Measurements from ENCODE around the gene RERE. TPM values are rescaled to one million over a fixed set of nuclear protein-coding genes. Genes with fewer than 3 reads are reported as not detected.

Gene RERE
- total and polyA plus RNA-seq, 2 donors (not counting 3 experiments of a cell fraction or from before 2014, with no cell fraction given) = 14.1 to 113 TPM

DNA sequence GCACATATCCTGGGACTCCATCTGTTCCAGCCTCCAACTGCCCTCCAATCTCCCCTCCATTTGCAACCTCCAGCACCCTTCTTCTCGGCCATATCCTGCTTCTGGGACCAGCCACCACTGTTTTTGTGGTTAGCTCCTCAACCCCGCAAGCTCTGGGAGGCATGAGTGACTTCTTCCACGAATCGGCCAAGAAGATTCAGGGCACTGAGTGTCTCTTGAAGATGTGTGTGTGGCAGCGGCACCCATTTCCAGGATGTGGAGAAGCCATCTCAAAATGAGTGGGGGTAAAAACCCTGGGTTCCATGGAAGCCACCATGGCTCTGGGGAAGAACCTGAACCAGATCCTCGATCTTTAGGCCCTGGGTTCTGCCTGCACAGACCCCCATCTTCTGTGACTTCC lies 304.9 kb downstream of the RERE start:
- CTCF ChIA-PET = interaction anchor here (1.7 kb wide), 1 partner anchor 30 kb away, joined by 4 read pairs; no protein-coding TSS in a partner anchor
- Histone ChIP-seq H3K4me2 (ENCODE audit: insufficient read depth, low read length) (no peak overlapping the region), H2AFZ (ENCODE audit: low read depth, low read length) (no peak overlapping the region), H3K9me3 (replicated peaks; ENCODE audit: control insufficient read depth, insufficient read depth, low read length) (no peaks in the 10 kb centered on the region), H3K79me2 (ENCODE audit: control insufficient read depth, insufficient read depth, low read length) (no peaks in the 10 kb centered on the region), H3K27me3 (ENCODE audit: control insufficient read depth in 2 of 2, insufficient read depth in 2 of 2, low read length in 2 of 2) (no peaks in the 10 kb centered on the region), H3K36me3 (ENCODE audit: control insufficient read depth in 2 of 2, extremely low read depth in 1 of 2, insufficient read depth in 2 of 2, low read length in 2 of 2) (peaks cover 0 to 3% of the 10 kb centered on the region in 2 experiments), H4K20me1 (replicated peaks; ENCODE audit: control insufficient read depth, extremely low read depth, insufficient read depth, low read length) (no peaks in the 10 kb centered on the region), H3K4me3 (replicated peaks in 1 of 3; ENCODE audit: insufficient read depth in 1 of 3, low read depth in 1 of 3, low read length in 3 of 3) (no peak overlapping the region), H3K9ac (replicated peaks; ENCODE audit: extremely low read depth, insufficient read depth, low read length) (no peak overlapping the region), H3K9me1 (replicated peaks; ENCODE audit: control insufficient read depth, extremely low read depth, insufficient read depth, low read length) (no peaks in the 10 kb centered on the region), H3K27ac (ENCODE audit: insufficient read depth, low read depth, low read length) (no peak overlapping the region), H3K4me1 (ENCODE audit: control insufficient read depth, extremely low read depth, insufficient read depth, low read length) (no peaks in the 10 kb centered on the region)
- DNase-seq (ENCODE audit: low read depth, low spot score) (no peak), FAIRE-seq (no peak)
- no TSS peak for BruUV-seq (replicated peaks)
- dilution Hi-C loops (cut with MboI; ENCODE audit: extremely low pct_ligation_motif_present, low sequenced_read_pairs) (no loop called here), intact Hi-C loops (cut with micrococcal nuclease) (no loop called here)
- POLR2A ChIA-PET = no interaction called here
- TF ChIP-seq POLR2AphosphoS5 (IDR thresholded peaks at IDR 0.05; ENCODE audit: insufficient read depth, low read depth, low read length) (no peak), GATA2 (IDR thresholded peaks at IDR 0.05; ENCODE audit: insufficient read depth, insufficient read length, low read depth, low read length) (no peak), POLR2A (IDR thresholded peaks at IDR 0.05; ENCODE audit: low read depth, low read length) (no peak), JUN (IDR thresholded peaks at IDR 0.05; ENCODE audit: borderline replicate concordance, insufficient read depth, insufficient read length, low read depth) (no peak), EZH2 (IDR thresholded peaks at IDR 0.05; ENCODE audit: borderline replicate concordance, low read depth, low read length, severe bottlenecking) (no peak), MYC (IDR thresholded peaks at IDR 0.05; ENCODE audit: low read depth, low read length) (no peak), FOS (IDR thresholded peaks at IDR 0.05; ENCODE audit: borderline replicate concordance, insufficient read depth, low read length) (no peak)
- TF ChIP-seq, protein P1, sequence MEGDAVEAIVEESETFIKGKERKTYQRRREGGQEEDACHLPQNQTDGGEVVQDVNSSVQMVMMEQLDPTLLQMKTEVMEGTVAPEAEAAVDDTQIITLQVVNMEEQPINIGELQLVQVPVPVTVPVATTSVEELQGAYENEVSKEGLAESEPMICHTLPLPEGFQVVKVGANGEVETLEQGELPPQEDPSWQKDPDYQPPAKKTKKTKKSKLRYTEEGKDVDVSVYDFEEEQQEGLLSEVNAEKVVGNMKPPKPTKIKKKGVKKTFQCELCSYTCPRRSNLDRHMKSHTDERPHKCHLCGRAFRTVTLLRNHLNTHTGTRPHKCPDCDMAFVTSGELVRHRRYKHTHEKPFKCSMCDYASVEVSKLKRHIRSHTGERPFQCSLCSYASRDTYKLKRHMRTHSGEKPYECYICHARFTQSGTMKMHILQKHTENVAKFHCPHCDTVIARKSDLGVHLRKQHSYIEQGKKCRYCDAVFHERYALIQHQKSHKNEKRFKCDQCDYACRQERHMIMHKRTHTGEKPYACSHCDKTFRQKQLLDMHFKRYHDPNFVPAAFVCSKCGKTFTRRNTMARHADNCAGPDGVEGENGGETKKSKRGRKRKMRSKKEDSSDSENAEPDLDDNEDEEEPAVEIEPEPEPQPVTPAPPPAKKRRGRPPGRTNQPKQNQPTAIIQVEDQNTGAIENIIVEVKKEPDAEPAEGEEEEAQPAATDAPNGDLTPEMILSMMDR (IDR thresholded peaks at IDR 0.05; ENCODE audit: extremely low read depth in 1 of 2, insufficient read depth in 1 of 2, low read depth in 1 of 2, low read length in 2 of 2) = no peak
- TF ChIP-seq, protein P2, sequence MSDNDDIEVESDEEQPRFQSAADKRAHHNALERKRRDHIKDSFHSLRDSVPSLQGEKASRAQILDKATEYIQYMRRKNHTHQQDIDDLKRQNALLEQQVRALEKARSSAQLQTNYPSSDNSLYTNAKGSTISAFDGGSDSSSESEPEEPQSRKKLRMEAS (IDR thresholded peaks at IDR 0.05; ENCODE audit: insufficient read depth, insufficient read length) = no peak
